ENCODE results near the gene IPO9. TPM values are rescaled to one million over a fixed set of nuclear protein-coding genes. Genes with fewer than 3 reads are reported as not detected.

IPO9 gene
- total and polyA plus RNA-seq, 2 experiments from 2014 or later, result 47.6 to 87.4 TPM

- peak; percentile 55 for TF ChIP-seq CREB1 (CRISPR knock-in tag; IDR thresholded peaks at IDR 0.05; ENCODE audit: low read depth)
Observed at GRCh38 chr1:201828820-201829774, at the start of gene IPO9 (continued).

DNA sequence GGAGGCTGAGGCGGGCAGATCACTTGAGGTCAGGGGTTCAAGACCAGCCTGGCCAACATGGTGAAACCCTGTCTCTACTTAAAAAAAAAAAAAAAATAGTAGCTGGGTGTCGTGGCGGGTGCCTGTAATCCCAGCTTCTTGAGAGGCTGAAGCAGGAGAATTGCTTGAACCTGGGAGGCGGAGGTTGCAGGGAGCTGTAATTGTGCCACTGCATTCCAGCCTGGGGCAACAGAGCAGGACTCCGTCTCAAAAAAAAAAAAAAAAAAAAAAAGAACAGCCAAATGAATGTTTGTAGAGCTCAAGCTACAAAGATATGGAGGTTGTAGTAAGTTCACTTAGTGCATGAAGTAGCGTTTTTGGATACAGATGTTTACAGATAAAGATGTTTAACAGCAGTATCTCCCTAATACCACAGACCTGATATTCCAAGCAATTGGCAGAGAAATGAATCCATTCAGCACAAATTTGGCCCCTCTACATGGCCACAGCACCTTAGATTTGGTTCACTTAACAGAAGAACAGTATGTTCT, 49.5 kb upstream of the IPO9 start:
- no peak overlapping the region for H3K4me3 ChIP-seq
- peaks cover 13% of the 10 kb centered on the region for H3K36me3 ChIP-seq (ENCODE audit: insufficient read depth)
- H2AFZ ChIP-seq, result no peak overlapping the region
- no peak overlapping the region for H3K27ac Mint-ChIP-seq
- H3K4me1 Mint-ChIP-seq, result no peaks in the 10 kb centered on the region
- peaks cover 4% of the 10 kb centered on the region; the same call in 1 of the 2 replicates for H4K20me1 ChIP-seq (replicated peaks; ENCODE audit: insufficient read depth)
- peaks cover 6% of the 10 kb centered on the region; the same call in 1 of the 3 replicates for H3K9me3 Mint-ChIP-seq
- 0 out of 2 replicates have a peak, but pooled peaks cover 5% of the 10 kb centered on the region for H3K4me1 ChIP-seq (ENCODE audit: insufficient read depth)
- no peak overlapping the region for H3K27ac ChIP-seq (ENCODE audit: low read depth)
- peaks cover 46% of the 10 kb centered on the region for H3K36me3 Mint-ChIP-seq (ENCODE audit: low read depth)
- no peaks in the 10 kb centered on the region; the same call in none of the 2 replicates for H3K79me2 ChIP-seq (replicated peaks; ENCODE audit: insufficient read depth)
- DNase-seq (ENCODE audit: low spot score) (no peak), ATAC-seq (no peak)
- H3K27me3 ChIP-seq (ENCODE audit: insufficient read depth), result no peaks in the 10 kb centered on the region
- H3K9me2 ChIP-seq (ENCODE audit: insufficient read depth), result no peaks in the 10 kb centered on the region
- no peak overlapping the region for H3K4me2 ChIP-seq
- no peaks in the 10 kb centered on the region for H3F3A ChIP-seq (replicated peaks; ENCODE audit: low read depth)
- H3K27me3 Mint-ChIP-seq (ENCODE audit: insufficient read depth, low read depth, poor library complexity), result no peaks in the 10 kb centered on the region
- H3K4me3 Mint-ChIP-seq, result no peak overlapping the region
- TF ChIP-seq CREB1 (CRISPR knock-in tag; IDR thresholded peaks at IDR 0.05; ENCODE audit: low read depth) (no peak), POLR2AphosphoS5 (IDR thresholded peaks at IDR 0.05; ENCODE audit: low read depth) (no peak), JUNB (IDR thresholded peaks at IDR 0.05; ENCODE audit: unreplicated experiment) (no peak), ZNF331 (CRISPR knock-in tag; IDR thresholded peaks at IDR 0.05; ENCODE audit: low read depth) (no peak), EZH2 (IDR thresholded peaks at IDR 0.05; ENCODE audit: low read depth, unreplicated experiment) (no peak), ZNF114 (CRISPR knock-in tag; IDR thresholded peaks at IDR 0.05) (no peak), STAT1 (IDR thresholded peaks at IDR 0.05; ENCODE audit: unreplicated experiment) (no peak), EZH2phosphoT487 (IDR thresholded peaks at IDR 0.05; ENCODE audit: unreplicated experiment) (no peak), ZNF462 (CRISPR knock-in tag; IDR thresholded peaks at IDR 0.05) (no peak), REST (IDR thresholded peaks at IDR 0.05; ENCODE audit: unreplicated experiment) (no peak)
- TF ChIP-seq, protein P1, sequence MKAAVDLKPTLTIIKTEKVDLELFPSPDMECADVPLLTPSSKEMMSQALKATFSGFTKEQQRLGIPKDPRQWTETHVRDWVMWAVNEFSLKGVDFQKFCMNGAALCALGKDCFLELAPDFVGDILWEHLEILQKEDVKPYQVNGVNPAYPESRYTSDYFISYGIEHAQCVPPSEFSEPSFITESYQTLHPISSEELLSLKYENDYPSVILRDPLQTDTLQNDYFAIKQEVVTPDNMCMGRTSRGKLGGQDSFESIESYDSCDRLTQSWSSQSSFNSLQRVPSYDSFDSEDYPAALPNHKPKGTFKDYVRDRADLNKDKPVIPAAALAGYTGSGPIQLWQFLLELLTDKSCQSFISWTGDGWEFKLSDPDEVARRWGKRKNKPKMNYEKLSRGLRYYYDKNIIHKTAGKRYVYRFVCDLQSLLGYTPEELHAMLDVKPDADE (IDR thresholded peaks at IDR 0.05), result no peak

Measured in GM23338 (cell line).